Measurements from ENCODE around the gene CHST12.

DNA sequence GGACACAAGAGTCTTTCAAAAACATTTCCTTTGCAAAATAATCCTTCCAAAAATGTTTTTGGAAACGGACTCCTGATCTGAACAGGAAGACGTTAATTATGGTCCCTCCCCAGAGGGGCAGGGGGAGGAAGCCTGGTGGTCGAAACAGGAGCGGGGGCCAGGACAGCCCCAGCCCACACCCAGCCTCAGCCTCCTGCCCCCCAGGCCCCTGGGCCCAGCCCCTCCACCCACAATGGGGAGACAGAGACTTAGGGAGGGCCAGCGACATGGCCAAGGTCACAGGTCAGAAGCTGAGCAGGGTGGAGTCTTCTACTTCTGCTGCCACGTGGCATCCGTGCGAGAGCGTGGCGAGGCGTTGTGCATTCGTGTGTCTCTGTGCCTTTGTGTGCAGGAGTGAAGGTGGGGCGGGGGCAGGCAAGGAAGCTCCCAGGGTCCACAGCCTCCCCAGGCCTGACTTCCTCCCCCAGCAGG lies 86.8 kb downstream of the CHST12 start:
- TF ChIP-seq CTCF (IDR thresholded peaks at IDR 0.05; ENCODE audit: low read length) (no peak), EZH2 (optimal IDR thresholded peaks at IDR 0.05; ENCODE audit: low read depth, low read length) (no peak), EZH2phosphoT487 (IDR thresholded peaks at IDR 0.05; ENCODE audit: low read length) (no peak)

Measured in MM.1S (cell line).